GM18868 (cell line): ENCODE results near the gene FBRSL1.

Experiments
- ATAC-seq: cut with Tn5 transposase; IDR thresholded peaks from one replicate; pipeline ENCODE4 v1.9.1; 2021; ENCODE audit warnings: mild to moderate bottlenecking, moderate library complexity; ENCODE audit not compliant: unreplicated experiment

Gene FBRSL1

GRCh38 chr12:132554845-132555630 lies 65.1 kb downstream of the FBRSL1 start:
- no peak for ATAC-seq

GRCh38 chr12:132555686-132556085 lies 65.7 kb downstream of the FBRSL1 start:
- ATAC-seq, result no peak

- no peak for ATAC-seq
Measured at GRCh38 chr12:132556216-132556615, 66.3 kb downstream of the FBRSL1 start.

- ATAC-seq, result no peak
Measured at GRCh38 chr12:132556801-132557200, 66.8 kb downstream of the FBRSL1 start.

- no peak for ATAC-seq
Measured at GRCh38 chr12:132557291-132558015, 67.5 kb downstream of the FBRSL1 start.

- ATAC-seq, result no peak
Measured at GRCh38 chr12:132558042-132558856, 68.3 kb downstream of the FBRSL1 start.

GRCh38 chr12:132558861-132559623 lies 69.1 kb downstream of the FBRSL1 start:
- ATAC-seq, result no peak

- ATAC-seq, result peak; percentile 49
Measured at GRCh38 chr12:132559652-132560363, 69.9 kb downstream of the FBRSL1 start.

- ATAC-seq, result peak; percentile 21
Measured at GRCh38 chr12:132560364-132560613, 70.3 kb downstream of the FBRSL1 start.

GRCh38 chr12:132560614-132561426 lies 70.9 kb downstream of the FBRSL1 start:
- no peak for ATAC-seq
